PFSK-1 (cell line): ENCODE data around the gene RYR1.

Source experiments
- POLR2AphosphoS5 ChIP-seq: IDR thresholded peaks from 2 replicates; pipeline ENCODE4 v1.6.1; 2012; ENCODE audit warnings: low read depth, mild to moderate bottlenecking, control low read depth, low read length, moderate library complexity
- TAF1 ChIP-seq: IDR thresholded peaks from 2 replicates; pipeline ENCODE4 v1.6.1; 2012; ENCODE audit warnings: low read length, control low read depth, borderline replicate concordance; ENCODE audit not compliant: insufficient read depth
- TF ChIP-seq, protein P1 (sequence below), 2 experiments: IDR thresholded peaks; 2 replicates each; pipeline versions ENCODE4 v1.6.1 to v1.8.0; 2011 to 2012; ENCODE audit warnings: low read depth in 2 of 2, low read length in 2 of 2, control low read depth in 1 of 2, inconsistent platforms in 1 of 2, mild to moderate bottlenecking in 1 of 2, moderate library complexity in 1 of 2; ENCODE audit not compliant: insufficient read depth in 1 of 2

- TF ChIP-seq POLR2AphosphoS5 = no peak
- TF ChIP-seq, protein P1, sequence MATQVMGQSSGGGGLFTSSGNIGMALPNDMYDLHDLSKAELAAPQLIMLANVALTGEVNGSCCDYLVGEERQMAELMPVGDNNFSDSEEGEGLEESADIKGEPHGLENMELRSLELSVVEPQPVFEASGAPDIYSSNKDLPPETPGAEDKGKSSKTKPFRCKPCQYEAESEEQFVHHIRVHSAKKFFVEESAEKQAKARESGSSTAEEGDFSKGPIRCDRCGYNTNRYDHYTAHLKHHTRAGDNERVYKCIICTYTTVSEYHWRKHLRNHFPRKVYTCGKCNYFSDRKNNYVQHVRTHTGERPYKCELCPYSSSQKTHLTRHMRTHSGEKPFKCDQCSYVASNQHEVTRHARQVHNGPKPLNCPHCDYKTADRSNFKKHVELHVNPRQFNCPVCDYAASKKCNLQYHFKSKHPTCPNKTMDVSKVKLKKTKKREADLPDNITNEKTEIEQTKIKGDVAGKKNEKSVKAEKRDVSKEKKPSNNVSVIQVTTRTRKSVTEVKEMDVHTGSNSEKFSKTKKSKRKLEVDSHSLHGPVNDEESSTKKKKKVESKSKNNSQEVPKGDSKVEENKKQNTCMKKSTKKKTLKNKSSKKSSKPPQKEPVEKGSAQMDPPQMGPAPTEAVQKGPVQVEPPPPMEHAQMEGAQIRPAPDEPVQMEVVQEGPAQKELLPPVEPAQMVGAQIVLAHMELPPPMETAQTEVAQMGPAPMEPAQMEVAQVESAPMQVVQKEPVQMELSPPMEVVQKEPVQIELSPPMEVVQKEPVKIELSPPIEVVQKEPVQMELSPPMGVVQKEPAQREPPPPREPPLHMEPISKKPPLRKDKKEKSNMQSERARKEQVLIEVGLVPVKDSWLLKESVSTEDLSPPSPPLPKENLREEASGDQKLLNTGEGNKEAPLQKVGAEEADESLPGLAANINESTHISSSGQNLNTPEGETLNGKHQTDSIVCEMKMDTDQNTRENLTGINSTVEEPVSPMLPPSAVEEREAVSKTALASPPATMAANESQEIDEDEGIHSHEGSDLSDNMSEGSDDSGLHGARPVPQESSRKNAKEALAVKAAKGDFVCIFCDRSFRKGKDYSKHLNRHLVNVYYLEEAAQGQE (IDR thresholded peaks at IDR 0.05; ENCODE audit: insufficient read depth in 1 of 2, low read depth in 2 of 2, low read length in 2 of 2) = no peak
- no peak for TF ChIP-seq TAF1
Measured at GRCh38 chr19:38430931-38431330, 2.6 kb upstream of the RYR1 start.
